Measurements from ENCODE around the gene PORCN. TPM values are rescaled to one million over a fixed set of nuclear protein-coding genes. Genes with fewer than 3 reads are reported as not detected.

Gene PORCN
- total RNA-seq, 1 experiment from 2014 or later = 12.9 TPM

GRCh38 chrX:48539345-48540027 lies 30.7 kb downstream of the PORCN start, which contains the start of gene TBC1D25:
TBC1D25 (plus strand) TSS chrX:48539714; CDS start chrX:48539798, 84 bp downstream.
- intact Hi-C loops (cut with micrococcal nuclease) = loop anchor here (2.0 kb wide), 2 partner anchors 35 to 63 kb away; partner anchors contain the start of genes FTSJ1 and RBM3
- no TSS peak for BruUV-seq (replicated peaks)
- Histone ChIP-seq H3K79me2 (ENCODE audit: insufficient read depth, low read length) (no peaks in the 10 kb centered on the region), H3K27ac (ENCODE audit: low read depth, low read length) (peak within 1 kb of the TSS; percentile 67), H3K36me3 (ENCODE audit: control insufficient read depth in 1 of 2, insufficient read depth in 2 of 2, low read length in 2 of 2) (no peaks in the 10 kb centered on the region), H3K4me2 (ENCODE audit: low read length) (peak within 1 kb of the TSS; percentile 81), H3K9me2 (ENCODE audit: insufficient read depth) (no peaks in the 10 kb centered on the region), H3K9ac (ENCODE audit: low read length) (peak within 1 kb of the TSS; percentile 59), H3K4me1 (ENCODE audit: control insufficient read depth in 1 of 2, insufficient read depth in 2 of 2, low read length in 2 of 2) (peaks cover 0 to 15% of the 10 kb centered on the region in 2 experiments; a peak in 3 of 4 replicates), H4K20me1 (ENCODE audit: insufficient read depth) (no peaks in the 10 kb centered on the region), H3K9me3 (ENCODE audit: control insufficient read depth in 1 of 2, insufficient read depth in 1 of 2, low read depth in 1 of 2, low read length in 2 of 2) (no peaks in the 10 kb centered on the region), H3K4me3 (replicated peaks in 1 of 2; ENCODE audit: low read depth in 1 of 2, low read length in 2 of 2) (peak within 1 kb of the TSS; percentile 56 to 63), H2AFZ (ENCODE audit: low read depth, low read length, poor library complexity, severe bottlenecking) (no peak within 1 kb of the TSS), H3K27me3 (ENCODE audit: insufficient read depth, low read length) (no peaks in the 10 kb centered on the region)
- TF ChIP-seq SRF (IDR thresholded peaks at IDR 0.05; ENCODE audit: low read depth) = no peak
- TF ChIP-seq POLR2AphosphoS5 (IDR thresholded peaks at IDR 0.05; ENCODE audit: low read depth, low read length) = peak; percentile 43; the same call in 1 of the 2 replicates
- TF ChIP-seq, protein P1, sequence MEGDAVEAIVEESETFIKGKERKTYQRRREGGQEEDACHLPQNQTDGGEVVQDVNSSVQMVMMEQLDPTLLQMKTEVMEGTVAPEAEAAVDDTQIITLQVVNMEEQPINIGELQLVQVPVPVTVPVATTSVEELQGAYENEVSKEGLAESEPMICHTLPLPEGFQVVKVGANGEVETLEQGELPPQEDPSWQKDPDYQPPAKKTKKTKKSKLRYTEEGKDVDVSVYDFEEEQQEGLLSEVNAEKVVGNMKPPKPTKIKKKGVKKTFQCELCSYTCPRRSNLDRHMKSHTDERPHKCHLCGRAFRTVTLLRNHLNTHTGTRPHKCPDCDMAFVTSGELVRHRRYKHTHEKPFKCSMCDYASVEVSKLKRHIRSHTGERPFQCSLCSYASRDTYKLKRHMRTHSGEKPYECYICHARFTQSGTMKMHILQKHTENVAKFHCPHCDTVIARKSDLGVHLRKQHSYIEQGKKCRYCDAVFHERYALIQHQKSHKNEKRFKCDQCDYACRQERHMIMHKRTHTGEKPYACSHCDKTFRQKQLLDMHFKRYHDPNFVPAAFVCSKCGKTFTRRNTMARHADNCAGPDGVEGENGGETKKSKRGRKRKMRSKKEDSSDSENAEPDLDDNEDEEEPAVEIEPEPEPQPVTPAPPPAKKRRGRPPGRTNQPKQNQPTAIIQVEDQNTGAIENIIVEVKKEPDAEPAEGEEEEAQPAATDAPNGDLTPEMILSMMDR (IDR thresholded peaks at IDR 0.05 in 2 of 3, conservative IDR thresholded peaks at IDR 0.05 in 1 of 3; ENCODE audit: borderline replicate concordance in 1 of 3, insufficient read depth in 1 of 3, low read depth in 2 of 3, low read length in 2 of 3) = peak in 2 of 3 experiments; percentile 40 to 42; a peak in 4 of 6 replicates
- POLR2A ChIA-PET = interaction anchor here (0.7 to 1.5 kb wide), 6 partner anchors 10 to 35 kb away, joined by 3 to 6 read pairs (median 4); partner anchors contain the start of genes EBP and RBM3
- DNase-seq (ENCODE audit: low read depth, low spot score) (peak; percentile 96), ATAC-seq (peak; percentile 86)
- RAD21 ChIA-PET (ENCODE audit: low non-redundant PET in 1 of 2, low total read pairs in 2 of 2, uncharacterized antibody in 2 of 2, unreplicated experiment in 2 of 2) = interaction anchor here in 1 of 2 experiments (0.6 kb wide), 1 partner anchor 35 kb away, joined by 3 read pairs; no protein-coding TSS in a partner anchor
- CTCF ChIA-PET = interaction anchor here (0.5 to 1.6 kb wide), 6 partner anchors 10 to 456 kb away, joined by 3 to 7 read pairs (median 3); no protein-coding TSS in a partner anchor

DNA sequence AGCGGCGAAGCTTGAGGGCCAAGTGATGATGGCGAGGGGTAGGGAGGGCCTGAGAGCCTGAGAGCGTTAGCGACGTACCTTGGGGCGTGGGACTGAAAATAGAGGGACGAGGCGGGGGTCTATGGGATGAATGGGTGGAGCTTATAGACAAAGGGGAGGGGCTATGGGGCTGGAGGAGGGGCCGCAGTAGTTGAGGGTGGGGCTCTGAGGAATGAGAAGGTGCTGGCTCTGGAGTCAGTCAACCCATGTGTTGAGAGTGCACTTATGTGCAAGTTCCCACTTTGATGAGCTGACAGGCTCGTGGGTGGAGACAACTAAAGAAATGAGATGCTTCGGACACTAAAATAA lies 31.2 kb downstream of the PORCN start:
- Histone ChIP-seq H3K9ac (ENCODE audit: low read length) (peak overlapping the region; percentile 59), H3K9me3 (ENCODE audit: control insufficient read depth in 1 of 2, insufficient read depth in 1 of 2, low read depth in 1 of 2, low read length in 2 of 2) (no peaks in the 10 kb centered on the region), H4K20me1 (ENCODE audit: insufficient read depth) (no peaks in the 10 kb centered on the region), H3K9me2 (ENCODE audit: insufficient read depth) (no peaks in the 10 kb centered on the region), H3K36me3 (ENCODE audit: control insufficient read depth in 1 of 2, insufficient read depth in 2 of 2, low read length in 2 of 2) (no peaks in the 10 kb centered on the region), H3K4me2 (ENCODE audit: low read length) (peak overlapping the region; percentile 81), H3K27ac (ENCODE audit: low read depth, low read length) (peak overlapping the region; percentile 67), H3K4me1 (ENCODE audit: control insufficient read depth in 1 of 2, insufficient read depth in 2 of 2, low read length in 2 of 2) (peaks cover 0 to 15% of the 10 kb centered on the region in 2 experiments; a peak in 3 of 4 replicates), H3K27me3 (ENCODE audit: insufficient read depth, low read length) (no peaks in the 10 kb centered on the region), H3K79me2 (ENCODE audit: insufficient read depth, low read length) (no peaks in the 10 kb centered on the region), H3K4me3 (replicated peaks in 1 of 2; ENCODE audit: low read depth in 1 of 2, low read length in 2 of 2) (peak overlapping the region; percentile 56 to 63), H2AFZ (ENCODE audit: low read depth, low read length, poor library complexity, severe bottlenecking) (no peak overlapping the region)
- no TSS peak for BruUV-seq (replicated peaks)
- TF ChIP-seq SIN3A (IDR thresholded peaks at IDR 0.05; ENCODE audit: low read depth) (no peak), SRF (IDR thresholded peaks at IDR 0.05; ENCODE audit: low read depth) (no peak)
- TF ChIP-seq, protein P1 (IDR thresholded peaks at IDR 0.05 in 2 of 3, conservative IDR thresholded peaks at IDR 0.05 in 1 of 3; ENCODE audit: borderline replicate concordance in 1 of 3, insufficient read depth in 1 of 3, low read depth in 2 of 3, low read length in 2 of 3) = no peak
- ATAC-seq = peak; percentile 66
- ChIA-PET CTCF (interaction anchor here (0.5 to 1.6 kb wide), 6 partner anchors 10 to 457 kb away, joined by 3 to 7 read pairs (median 3); no protein-coding TSS in a partner anchor), RAD21 (ENCODE audit: low non-redundant PET in 1 of 2, low total read pairs in 2 of 2, uncharacterized antibody in 2 of 2, unreplicated experiment in 2 of 2) (no interaction called here), POLR2A (interaction anchor here (0.7 to 1.5 kb wide), 6 partner anchors 10 to 34 kb away, joined by 3 to 6 read pairs (median 4); partner anchors contain the start of genes EBP and RBM3)
- intact Hi-C loops (cut with micrococcal nuclease) = no loop called here
- DNase-seq (ENCODE audit: low read depth, low spot score) = peak; percentile 12
